Heart left ventricle (tissue), 13 donors: ENCODE results near the gene RUNX1.

Experiments
- POLR2A ChIP-seq, 2 donors: fragments of 450-650 bp; IDR thresholded peaks; one replicate each; pipeline ENCODE4 v1.6.1; 2017; ENCODE audit warnings: antibody characterized with exemption in 2 of 2, mild to moderate bottlenecking in 2 of 2, moderate library complexity in 2 of 2
- TF ChIP-seq, protein P1 (sequence below), 12 donors: fragments of 200-600 bp; sonication (generic) in 4 of 12; IDR thresholded peaks; one replicate each; pipeline versions ENCODE4 v1.5.0 to v1.8.0; 2018 to 2022; ENCODE audit warnings: antibody characterized with exemption in 12 of 12, mild to moderate bottlenecking in 5 of 12
- donor health status: ischemic (EF 13 %, LVEDD 7.1; RV severe dilation, severe dysfunction).
- donor health status: DM: no; HTN: yes; CAD: no.
- donor health status: DM: no; HTN: no; CAD: no.
- donor health status: ischemic (EF 25% LVEDD 6.9; RV normal size, moderate dysfunction).
- donor health status: ischemic (EF 25% LVEDD 5.7; RV mildly dilated, moderate dysfunction).
- donor health status: ischemic (EF 35%, LVEDD 5.7; RV mildly dilated, moderate dysfunction).
- donor health status: nonischemic (EF 11% LVEDD 7.7; RV severe dilation, severe dysfunction).
- donor health status: DM: yes; HTN: yes; CAD: no.
- donor health status: PGD.
- donor health status: ischemic (EF 29% LVEDD 5.4; RV normal size, mild dysfunction).
- donor health status: nonischemic (EF 23%, LVEDD 6.1; RV moderate dilation, normal function).

DNA sequence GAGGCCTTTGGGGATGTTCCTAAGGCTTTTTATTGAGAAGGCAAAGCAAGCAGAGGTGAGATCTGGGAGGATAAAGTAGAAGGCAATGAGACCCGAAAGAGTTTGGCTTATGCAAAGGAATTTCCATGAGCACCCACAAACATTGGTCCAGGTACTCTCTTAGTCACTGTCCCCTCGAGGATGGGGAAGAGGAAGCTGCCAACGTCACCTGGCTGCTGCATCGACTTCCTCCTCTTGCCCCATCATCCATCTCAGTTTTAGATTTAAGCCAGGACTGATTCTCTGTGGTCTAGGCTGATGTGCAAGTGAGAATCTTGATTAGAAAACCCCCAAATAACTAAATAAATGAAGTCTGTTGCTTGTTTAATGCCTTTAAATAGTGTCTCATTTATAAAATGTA is 28.7 kb downstream of the RUNX1 start:
- TF ChIP-seq, protein P1, sequence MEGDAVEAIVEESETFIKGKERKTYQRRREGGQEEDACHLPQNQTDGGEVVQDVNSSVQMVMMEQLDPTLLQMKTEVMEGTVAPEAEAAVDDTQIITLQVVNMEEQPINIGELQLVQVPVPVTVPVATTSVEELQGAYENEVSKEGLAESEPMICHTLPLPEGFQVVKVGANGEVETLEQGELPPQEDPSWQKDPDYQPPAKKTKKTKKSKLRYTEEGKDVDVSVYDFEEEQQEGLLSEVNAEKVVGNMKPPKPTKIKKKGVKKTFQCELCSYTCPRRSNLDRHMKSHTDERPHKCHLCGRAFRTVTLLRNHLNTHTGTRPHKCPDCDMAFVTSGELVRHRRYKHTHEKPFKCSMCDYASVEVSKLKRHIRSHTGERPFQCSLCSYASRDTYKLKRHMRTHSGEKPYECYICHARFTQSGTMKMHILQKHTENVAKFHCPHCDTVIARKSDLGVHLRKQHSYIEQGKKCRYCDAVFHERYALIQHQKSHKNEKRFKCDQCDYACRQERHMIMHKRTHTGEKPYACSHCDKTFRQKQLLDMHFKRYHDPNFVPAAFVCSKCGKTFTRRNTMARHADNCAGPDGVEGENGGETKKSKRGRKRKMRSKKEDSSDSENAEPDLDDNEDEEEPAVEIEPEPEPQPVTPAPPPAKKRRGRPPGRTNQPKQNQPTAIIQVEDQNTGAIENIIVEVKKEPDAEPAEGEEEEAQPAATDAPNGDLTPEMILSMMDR (IDR thresholded peaks at IDR 0.05), result no peak
- TF ChIP-seq POLR2A (IDR thresholded peaks at IDR 0.05), result no peak
